HL-60/S4 treated with phorbol 12-myristate 13-acetate at 8.2 ng/mL for 4 days and 3 days (cell line): ENCODE data around the gene TBK1.
"Not testable (repeated sequence)": the region's sequence is repeated elsewhere in the genome, so short reads cannot be mapped to it uniquely, and the experiment has no call there.

Experiments
- in situ Hi-C: fragments of 300-500 bp; cut with MboI; formaldehyde crosslinking; loops from 2 replicates; pipeline ENCODE4 v1.15.0; 2022; ENCODE audit warnings: low sequenced_read_pairs

Gene TBK1

DNA sequence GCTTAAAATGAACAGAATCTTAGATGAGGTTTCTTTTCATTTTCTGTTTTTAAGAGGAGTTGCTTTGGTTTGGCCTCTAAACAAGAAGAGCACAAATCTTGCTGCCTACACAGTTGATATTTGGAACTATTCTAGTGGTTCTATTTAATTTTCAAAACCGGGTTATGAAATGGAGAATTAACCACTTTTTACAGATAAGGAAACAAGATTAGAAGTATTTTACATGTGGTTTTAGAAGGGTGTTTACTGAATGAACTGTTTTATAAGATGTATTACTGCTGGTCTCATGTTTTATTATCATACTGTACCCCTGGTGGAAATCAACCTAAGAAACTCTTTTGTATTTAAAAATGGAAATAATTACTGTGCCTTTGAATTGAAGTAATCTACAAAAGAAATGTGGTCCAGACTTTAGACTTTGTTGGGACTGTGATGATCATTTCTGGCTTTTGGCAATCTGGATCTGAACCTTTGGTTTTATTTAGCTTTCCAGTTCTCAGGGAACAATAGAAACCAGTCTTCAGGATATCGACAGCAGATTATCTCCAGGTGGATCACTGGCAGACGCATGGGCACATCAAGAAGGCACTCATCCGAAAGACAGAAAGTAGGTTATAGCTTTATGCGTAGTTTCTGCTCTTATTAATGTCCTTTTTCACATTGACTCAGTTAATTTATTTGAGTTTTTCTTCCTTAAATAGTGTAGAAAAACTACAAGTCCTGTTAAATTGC is 43.2 kb downstream of the TBK1 start:
- in situ Hi-C loops: no loop called here

DNA sequence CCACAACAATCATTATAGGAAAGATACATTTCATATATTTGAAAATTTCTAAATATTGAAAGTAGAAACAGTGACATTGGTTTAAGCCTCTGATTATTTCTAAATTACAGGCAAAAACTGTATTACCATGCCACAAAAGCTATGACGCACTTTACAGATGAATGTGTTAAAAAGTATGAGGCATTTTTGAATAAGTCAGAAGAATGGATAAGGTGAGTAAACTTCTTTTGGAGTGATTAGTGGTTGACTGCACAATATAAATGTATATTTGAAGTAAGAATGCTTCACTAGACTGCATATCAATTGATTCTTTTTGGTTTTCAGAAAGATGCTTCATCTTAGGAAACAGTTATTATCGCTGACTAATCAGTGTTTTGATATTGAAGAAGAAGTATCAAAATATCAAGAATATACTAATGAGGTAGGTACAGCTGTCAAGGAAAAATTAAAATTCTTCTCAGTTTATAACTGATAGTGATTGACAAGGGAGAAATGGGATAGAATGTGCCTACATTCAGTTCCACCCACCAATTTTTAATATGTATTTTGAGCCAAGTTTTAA is 45.0 kb downstream of the TBK1 start:
- in situ Hi-C loops: no loop called here

DNA sequence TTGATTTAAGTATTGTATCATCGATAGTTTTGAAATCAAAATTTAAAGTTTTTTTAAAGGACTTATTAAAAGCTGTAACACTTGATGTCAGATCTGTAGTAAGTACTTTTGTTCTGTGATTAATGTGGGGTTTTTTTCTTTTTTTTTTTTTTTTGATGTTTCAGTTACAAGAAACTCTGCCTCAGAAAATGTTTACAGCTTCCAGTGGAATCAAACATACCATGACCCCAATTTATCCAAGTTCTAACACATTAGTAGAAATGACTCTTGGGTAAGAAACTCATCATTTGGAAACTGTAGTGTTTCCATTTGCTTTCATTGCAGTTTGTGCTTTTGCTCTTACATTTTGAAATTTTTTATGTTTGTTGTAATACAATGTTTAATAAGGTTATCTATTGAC is 45.6 kb downstream of the TBK1 start:
- in situ Hi-C loops: no loop called here

DNA sequence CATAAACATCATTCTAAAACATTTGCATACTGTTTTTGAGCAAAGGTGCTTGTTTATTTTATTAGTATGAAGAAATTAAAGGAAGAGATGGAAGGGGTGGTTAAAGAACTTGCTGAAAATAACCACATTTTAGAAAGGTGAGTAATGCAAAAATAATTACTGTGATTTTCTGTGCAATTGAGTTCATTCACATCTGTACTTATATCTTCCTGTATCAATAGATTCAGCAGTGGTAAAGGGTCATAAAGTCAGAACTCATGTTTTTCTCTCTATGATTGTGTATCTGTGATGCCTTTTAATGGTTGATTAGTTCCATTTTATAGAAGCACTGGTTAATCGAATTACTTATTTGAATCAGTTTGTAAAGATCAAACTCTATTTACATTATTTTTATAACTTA is 46.0 kb downstream of the TBK1 start:
- in situ Hi-C loops: no loop called here

DNA sequence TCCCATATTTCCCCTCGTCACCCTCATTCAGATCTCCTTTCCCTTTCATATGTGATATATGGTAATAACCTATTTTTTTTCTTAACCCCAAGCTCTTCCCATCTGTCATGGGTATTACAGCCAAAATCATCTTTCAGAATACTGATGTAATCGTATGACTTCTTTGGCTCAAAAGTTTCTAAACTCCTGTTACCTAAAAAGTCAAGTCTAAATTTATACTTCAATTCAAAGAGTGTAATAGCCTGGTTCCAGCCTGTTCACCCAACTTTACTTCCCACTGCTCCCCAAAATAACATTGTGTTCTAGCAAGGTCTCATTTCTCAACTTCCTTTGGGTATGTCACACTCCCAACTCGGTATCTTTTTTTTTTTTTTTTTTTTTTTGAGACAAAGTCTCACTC is 48.5 kb downstream of the TBK1 start:
- in situ Hi-C loops: no loop called here

DNA sequence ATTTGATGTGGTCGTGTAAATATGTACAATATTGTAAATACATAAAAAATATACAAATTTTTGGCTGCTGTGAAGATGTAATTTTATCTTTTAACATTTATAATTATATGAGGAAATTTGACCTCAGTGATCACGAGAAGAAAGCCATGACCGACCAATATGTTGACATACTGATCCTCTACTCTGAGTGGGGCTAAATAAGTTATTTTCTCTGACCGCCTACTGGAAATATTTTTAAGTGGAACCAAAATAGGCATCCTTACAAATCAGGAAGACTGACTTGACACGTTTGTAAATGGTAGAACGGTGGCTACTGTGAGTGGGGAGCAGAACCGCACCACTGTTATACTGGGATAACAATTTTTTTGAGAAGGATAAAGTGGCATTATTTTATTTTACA is 49.6 kb downstream of the TBK1 start:
- in situ Hi-C loops: no loop called here

DNA sequence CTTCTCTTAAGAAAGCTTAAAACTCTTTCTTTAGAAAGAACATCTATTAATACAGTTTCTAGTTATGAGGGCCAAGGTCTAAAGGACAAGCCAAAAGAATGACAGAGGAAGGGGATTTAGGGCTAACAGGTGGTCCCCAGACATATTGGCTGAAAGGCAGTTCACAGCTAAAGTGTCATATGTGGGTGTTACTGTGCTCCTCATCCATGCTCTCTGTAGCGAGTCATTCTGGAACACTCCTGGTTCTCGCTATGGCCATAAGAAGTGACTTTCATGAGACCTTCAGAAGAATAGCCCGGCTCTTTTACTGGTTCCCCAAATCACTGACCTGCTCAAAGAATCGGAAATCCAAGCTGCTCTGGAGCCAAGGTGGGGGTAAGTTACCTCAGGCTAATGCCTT is 55.0 kb downstream of the TBK1 start:
- in situ Hi-C loops: no loop called here

DNA sequence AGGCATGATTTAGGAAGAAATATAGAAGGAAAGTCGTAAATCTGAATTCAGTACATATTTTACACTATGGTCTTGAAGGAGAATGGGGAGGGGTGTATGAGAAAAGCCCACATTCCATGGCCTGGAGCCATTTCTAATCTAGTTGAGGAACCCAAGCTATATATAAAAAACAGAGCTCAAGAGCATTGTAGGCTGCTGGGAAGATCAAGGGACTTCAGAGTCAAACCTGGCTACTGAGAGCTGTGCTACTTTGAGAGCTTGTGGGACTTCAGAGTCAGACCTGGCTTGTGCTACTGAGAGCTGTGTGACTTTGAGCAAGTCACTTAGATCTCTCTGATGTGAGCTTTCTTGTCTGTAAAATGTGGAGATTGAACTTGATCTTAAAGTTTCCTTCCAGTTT is 58.7 kb downstream of the TBK1 start:
- in situ Hi-C loops: no loop called here

DNA sequence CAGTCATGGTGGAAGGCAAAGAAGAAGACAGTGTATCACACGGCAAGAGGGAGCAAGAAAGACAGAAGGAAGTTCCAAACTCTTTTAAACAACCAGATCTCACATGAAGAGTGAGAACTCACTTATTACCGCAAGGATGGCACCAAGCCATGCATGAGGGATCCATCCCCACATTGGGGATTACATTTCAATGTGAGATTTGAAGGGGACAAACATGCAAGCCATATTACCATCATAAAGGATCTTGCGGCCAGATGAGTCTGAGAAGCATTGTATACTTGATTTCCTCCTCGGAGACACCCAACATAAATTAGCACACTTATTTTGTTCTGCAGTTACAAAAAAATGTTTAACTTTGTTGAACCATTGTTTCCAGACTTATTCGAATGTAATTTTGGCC is 66.5 kb downstream of the TBK1 start:
- in situ Hi-C loops: no loop called here

DNA sequence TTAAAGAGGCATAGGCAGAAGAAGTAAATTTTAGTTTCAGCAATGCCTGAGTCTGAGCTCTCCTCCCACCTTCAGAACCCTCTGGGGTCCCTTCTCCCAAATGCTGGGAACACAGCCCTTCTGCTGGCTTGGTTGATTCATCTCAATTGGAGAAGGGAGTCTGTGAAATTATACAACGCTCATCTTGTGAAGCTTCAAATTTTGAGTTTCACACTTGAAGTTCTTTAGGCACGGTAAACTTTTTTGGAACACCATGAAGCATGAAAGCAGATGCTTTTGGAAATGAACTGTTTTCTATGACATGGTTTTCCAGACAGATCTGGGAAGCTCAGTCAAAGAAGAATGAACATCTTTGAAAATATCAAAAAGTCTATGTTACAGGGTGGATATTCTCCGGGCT is 69.9 kb downstream of the TBK1 start:
- in situ Hi-C loops: no loop called here

DNA sequence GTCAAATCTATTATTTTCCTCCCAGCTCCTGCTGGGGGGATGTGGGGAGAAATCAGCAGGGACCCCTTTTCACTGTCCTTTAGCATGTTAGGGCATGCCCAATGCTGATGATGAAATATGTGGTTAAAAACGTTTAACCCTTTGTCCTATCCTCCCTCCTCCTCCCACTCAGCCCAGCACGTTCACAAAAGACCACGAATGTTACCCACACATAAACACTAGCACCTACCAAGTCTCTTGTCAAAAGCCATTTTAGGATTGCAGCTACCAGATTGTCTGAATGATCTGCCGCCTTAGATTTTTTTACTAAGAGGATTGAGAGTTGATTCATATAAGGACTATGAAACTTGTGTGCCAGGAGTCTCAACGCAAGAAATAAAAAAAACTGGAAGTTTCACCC is 70.4 kb downstream of the TBK1 start:
- in situ Hi-C loops: no loop called here

DNA sequence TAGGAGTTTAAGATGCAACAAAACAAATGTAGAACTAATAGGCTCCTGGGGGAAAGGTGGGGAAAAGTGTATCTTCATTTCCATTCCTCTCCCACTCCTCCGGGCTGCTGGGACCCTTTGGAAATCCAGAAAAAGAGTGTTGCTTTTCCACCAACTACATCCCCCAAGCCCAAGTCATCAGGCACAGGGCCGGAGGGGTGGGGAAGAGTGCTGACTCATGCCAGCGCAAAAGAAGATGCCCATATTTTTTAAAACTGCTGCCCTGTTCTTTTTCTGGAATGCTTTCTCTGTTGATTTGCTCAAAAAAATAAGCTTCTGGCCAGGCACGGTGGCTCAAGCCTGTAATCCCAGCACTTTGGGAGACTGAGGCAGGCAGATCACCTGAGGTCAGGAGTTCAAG is 70.9 kb downstream of the TBK1 start:
- in situ Hi-C loops: no loop called here

DNA sequence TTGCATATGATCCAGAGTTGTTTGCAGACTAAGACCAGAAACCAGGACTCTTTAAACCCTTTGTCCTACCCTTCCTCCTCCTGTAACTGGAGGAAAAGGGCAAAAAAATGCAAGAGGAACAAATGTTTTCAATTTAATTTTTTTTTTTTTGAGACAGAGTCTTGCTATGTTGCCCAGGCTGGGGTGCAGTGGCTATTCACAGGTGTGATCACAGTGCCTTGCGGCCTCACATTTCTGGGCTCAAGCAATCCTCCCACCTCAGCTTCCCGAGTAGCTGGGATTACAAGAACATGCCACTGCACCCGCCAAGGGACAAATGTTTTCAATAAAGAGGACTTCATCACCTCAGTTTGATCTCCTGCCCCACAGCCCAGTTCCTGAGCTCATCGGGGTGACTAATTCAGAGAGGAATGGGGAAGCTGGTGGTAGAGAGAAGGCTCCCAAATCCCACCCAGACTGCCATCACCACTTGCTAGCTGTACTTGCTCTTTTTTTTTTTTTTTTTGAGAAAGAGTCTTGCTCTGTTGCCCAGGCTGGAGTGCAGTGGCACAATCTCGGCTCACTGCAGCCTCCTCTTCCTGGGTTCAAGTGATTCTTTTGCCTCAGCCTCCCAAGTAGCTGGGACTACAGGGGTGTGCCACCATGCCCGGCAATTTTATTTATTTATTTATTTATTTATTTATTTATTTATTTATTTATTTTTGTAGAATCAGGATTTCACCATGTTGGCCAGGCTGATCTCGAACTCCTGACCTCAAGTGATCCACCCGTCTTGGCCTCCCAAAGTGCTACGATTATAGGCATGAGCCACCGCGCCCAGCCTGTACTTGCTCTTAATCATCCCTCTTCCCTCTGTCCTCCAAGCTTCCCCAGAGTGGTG is 71.9 kb downstream of the TBK1 start:
- in situ Hi-C loops: not testable (repeated sequence)

DNA sequence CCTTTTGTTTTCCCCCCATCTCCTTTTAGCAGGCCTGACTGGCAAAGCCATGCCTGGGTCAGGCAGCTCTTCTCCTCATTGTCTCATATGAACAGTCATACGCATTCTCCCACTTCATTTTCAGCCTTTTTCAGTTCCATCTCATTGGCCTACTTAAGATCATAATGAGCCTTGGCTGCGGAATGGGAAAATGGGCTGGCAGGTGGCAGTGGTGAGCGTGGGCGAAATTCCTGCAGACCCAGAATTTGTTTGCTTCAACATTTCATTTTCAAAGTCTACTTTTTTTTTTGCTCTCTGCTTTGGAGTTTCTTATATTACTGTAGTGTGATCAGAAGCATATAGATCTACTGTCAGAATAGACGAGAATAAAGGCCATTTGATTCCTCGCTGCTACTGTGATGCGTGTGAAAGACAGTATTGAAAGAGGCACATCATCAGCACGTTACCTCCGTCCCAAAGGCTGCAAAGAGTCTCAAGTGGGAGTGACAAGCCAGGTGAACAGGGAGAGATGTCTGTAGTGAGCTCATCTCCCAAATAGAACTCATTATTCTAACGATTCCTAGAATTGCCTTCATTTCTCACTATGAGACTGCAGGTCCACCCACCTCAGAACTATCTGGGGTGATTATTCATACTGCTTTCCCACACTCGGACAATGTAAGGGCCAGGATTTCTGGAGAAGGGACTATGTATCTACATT is 73.7 kb downstream of the TBK1 start:
- in situ Hi-C loops: no loop called here

DNA sequence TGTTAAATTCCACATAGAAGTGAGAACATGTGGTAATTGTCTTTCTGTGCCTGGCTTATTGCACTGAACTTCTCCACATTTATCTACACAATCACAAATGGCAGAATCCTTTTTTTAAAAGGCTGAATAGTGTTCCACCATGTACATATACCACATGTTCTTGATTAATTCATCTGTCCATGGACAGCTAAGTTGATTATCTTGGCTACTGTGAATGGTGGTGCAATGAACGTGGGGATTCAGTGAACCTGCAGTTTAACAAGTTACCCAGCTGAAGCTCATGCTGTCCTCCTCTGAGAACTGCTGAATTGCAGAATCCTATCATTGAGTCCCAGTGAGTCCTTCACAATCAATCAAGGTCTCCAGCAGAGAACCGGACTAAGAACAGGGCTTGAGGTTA is 74.9 kb downstream of the TBK1 start:
- in situ Hi-C loops: no loop called here

DNA sequence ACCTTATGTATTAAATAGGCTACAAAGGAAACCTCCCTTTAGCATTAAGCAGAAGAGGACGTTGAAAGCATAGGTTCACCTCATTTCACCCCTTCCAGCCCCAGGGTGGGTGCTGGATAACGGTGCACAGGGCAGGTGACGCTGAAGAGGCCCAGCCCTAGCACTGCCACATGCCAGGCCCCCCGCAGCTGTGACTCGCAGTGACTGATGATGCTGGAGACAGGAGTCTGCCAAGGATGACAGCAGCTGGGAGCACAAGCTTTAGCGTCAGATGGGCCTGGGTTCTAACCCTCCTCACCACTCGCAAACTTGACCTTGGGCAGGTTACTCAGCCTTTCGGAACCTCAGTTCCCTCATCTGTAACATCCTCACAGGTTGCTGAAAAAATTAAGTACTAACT is 76.7 kb downstream of the TBK1 start:
- in situ Hi-C loops: no loop called here

DNA sequence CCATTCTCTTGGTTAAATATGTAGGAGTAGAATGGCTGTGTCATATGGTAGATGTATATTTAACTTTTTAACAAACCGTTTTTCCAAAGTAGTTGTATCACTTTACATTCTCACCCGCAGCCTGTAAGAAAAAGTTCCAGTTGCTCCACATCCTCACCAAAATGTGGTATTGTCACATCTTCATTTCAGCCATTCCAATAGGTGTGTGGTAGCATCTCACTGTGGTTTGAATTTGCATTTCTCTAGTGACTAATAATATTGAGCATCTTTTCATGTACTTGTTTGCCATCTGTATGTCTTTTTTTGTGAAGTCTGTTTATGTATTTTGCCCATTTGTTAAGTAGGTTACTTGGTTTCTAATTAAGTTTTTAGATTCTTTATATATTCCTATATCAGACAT is 78.6 kb downstream of the TBK1 start:
- in situ Hi-C loops: no loop called here

DNA sequence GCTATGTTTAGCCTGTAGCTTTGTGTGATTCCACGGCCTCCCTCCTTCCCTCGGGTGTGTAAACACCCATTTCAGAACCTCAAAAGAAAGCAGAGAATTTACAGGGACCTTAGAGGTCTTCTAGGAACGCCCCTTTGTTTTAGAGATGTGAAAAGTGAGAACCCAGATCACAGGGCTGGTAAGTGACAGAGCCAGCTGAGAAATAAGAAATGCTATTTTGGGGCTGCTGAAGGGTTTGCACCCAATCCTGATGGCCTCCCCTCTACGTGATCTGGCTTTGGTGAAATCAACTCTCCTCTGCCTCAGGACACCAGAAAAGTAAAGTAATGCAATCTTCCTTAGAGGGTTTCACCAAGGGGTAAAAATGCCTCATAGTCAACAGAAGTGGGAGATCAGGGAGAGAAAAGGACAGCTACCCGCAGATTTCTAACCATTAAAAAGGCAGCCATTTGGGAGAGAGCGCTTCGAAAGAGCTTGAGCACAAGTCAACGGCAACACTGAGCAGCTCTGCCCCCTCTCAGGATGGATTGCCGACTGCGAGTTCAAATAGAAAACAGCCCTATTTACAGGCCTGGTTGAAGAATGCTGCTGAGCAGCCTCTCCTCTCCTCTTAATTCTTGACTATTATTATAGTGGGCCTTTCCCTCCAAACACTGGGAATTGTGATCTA is 79.9 kb downstream of the TBK1 start:
- in situ Hi-C loops: no loop called here

DNA sequence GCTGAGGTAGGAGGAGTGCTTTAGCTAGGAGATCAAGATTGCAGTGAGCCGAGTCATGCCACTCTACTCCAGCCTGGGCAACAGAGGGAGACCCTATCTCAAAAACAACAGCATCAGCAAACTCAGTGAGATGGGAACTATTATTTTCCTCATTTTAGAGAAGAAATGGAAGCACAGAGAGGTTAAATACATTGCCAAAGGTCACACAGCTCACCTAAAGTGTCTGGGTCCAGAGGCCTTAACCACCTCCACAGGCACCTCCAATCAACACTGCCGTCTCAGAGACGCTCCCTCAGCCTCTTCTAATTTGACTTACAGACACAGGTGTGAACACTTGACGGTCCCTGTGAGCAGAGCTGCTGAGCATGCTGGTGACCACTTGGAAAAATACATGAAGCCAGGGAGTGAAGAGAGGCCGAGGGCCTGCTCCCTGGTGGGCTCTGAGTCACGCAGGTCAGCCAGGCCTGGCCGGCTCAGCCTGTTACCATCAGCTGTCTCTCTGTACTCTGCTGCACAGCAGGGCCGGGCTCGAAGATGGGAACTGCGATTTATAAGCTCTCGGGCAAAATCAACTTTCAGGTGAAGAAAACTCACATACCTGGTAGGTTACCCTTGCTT is 80.9 kb downstream of the TBK1 start:
- in situ Hi-C loops: no loop called here

DNA sequence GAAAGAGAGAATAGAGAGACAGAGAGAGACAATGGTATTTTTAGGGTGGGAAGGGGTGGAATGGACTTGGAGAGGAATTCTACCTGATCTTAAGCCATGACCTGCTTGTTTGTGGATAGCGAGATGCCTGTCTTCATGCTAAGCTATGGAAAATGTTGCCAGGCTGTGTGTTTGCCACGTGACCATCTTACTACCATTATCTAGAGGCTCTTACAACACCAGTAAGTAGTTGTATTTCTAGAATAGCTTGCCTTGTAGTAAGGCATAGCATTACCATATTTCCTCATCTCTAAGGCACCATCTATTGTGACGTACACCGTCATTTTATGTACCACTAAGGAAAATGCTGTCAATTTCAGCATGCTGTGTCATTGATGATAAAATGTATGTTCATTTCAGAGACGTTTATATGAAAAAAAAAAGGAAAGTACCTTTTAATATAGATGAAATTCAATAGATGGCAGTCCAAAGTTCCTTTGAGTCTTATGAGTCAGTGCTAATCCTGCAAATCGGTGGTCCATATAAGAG is 82.8 kb downstream of the TBK1 start:
- in situ Hi-C loops: no loop called here
